ENCODE results near the gene FANCL. TPM values are rescaled to one million over a fixed set of nuclear protein-coding genes. Genes with fewer than 3 reads are reported as not detected.
"Not testable (repeated sequence)": the region's sequence is repeated elsewhere in the genome, so short reads cannot be mapped to it uniquely, and the experiment has no call there.

The FANCL gene
- total RNA-seq, 3 donors from 2014 or later: 10.9 to 48.4 (median 38.0) TPM

DNA sequence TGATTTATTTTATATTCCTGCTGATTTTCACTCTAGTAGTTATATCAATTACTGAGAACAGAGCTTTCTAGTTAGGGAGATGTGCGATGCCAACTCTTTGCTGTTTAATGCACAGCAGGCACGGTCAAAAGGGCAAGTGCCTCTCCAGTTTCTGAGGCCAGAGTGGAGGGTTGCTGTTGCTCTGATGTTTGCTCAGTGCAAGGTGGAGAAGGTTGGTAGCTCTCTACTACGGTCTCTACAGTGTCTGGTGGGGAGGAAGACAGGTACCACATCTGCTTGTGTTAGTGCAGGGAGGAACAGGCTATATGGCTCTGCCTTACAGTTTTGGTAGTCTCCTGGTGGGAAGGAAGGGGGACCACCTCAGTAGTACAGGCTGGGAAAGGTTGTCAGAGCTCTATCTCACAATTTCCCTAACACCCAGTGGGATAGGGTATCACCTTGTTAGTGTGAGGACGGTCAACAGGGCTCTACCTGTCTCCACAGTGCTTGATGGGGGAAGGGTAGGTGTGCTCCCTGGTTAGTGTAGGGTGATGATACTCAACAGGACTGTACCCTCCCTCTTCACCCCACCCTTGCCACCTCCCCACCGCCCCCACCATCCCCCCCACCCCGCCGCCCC, 85.9 kb downstream of the FANCL start:
- no peak for DNase-seq (ENCODE audit: low spot score in 2 of 2)
- no peaks in the 10 kb centered on the region for H3K4me1 ChIP-seq
- no peaks in the 10 kb centered on the region for H3K27me3 ChIP-seq
- H3K9me3 ChIP-seq: no peaks in the 10 kb centered on the region
- TF ChIP-seq, protein P1, sequence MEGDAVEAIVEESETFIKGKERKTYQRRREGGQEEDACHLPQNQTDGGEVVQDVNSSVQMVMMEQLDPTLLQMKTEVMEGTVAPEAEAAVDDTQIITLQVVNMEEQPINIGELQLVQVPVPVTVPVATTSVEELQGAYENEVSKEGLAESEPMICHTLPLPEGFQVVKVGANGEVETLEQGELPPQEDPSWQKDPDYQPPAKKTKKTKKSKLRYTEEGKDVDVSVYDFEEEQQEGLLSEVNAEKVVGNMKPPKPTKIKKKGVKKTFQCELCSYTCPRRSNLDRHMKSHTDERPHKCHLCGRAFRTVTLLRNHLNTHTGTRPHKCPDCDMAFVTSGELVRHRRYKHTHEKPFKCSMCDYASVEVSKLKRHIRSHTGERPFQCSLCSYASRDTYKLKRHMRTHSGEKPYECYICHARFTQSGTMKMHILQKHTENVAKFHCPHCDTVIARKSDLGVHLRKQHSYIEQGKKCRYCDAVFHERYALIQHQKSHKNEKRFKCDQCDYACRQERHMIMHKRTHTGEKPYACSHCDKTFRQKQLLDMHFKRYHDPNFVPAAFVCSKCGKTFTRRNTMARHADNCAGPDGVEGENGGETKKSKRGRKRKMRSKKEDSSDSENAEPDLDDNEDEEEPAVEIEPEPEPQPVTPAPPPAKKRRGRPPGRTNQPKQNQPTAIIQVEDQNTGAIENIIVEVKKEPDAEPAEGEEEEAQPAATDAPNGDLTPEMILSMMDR (IDR thresholded peaks at IDR 0.05): no peak
- TF ChIP-seq POLR2A (IDR thresholded peaks at IDR 0.05): no peak
- no peak for TF ChIP-seq POLR2AphosphoS5 (IDR thresholded peaks at IDR 0.05)
- no peak overlapping the region for H3K4me3 ChIP-seq
- no peak overlapping the region for H3K27ac ChIP-seq
- intact Hi-C loops (cut with DNase I; ENCODE audit: low total_unique reads): no loop called here
- H3K36me3 ChIP-seq: no peaks in the 10 kb centered on the region

DNA sequence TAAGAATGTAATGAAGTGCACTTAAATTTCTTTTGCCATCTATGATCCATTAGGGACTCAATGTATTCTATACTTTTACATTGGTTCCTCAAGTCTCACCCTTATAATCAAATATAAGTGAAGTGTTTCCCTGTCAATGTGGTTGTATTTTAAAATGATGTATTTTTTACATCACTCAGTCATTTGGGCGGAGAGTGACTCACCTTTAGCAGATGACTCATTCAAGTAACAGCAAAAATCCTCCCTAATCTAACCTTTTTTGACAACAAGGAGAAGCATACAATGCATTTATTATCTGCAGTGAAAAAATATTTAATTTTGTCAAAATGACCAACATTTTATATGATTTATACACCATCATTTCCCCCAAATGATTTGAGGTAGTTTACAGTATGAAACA, 94.4 kb downstream of the FANCL start:
- H3K4me1 ChIP-seq: no peaks in the 10 kb centered on the region
- H3K36me3 ChIP-seq: no peaks in the 10 kb centered on the region
- H3K4me3 ChIP-seq: no peak overlapping the region
- no peaks in the 10 kb centered on the region for H3K27me3 ChIP-seq
- H3K9me3 ChIP-seq: no peaks in the 10 kb centered on the region
- TF ChIP-seq POLR2AphosphoS5 (IDR thresholded peaks at IDR 0.05) (no peak), POLR2A (IDR thresholded peaks at IDR 0.05) (no peak)
- TF ChIP-seq, protein P1 (IDR thresholded peaks at IDR 0.05): no peak
- DNase-seq (ENCODE audit: low spot score in 2 of 2): no peak
- intact Hi-C loops (cut with DNase I; ENCODE audit: low total_unique reads): no loop called here
- H3K27ac ChIP-seq: no peak overlapping the region

DNA sequence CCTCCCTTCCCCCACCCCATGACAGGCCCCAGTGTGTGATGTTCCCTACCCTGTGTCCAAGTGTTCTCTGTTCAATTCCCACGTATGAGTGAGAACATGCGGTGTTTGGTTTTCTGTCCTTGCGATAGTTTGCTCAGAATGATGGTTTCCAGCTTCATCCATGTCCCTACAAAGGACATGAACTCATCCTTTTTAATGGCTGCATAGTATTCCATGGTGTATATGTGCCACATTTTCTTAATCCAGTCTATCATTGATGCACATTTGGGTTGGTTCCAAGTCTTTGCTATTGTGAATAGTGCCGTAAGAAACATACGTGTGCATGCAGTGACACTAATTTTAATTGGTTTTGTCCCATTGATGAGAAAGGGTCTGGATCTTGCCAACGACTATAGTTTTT, 95.4 kb downstream of the FANCL start:
- H3K27ac ChIP-seq; H3K36me3 ChIP-seq; H3K4me1 ChIP-seq; intact Hi-C loops (cut with DNase I; ENCODE audit: low total_unique reads); DNase-seq (ENCODE audit: low spot score in 2 of 2); H3K9me3 ChIP-seq; H3K27me3 ChIP-seq; H3K4me3 ChIP-seq: not testable (repeated sequence)

DNA sequence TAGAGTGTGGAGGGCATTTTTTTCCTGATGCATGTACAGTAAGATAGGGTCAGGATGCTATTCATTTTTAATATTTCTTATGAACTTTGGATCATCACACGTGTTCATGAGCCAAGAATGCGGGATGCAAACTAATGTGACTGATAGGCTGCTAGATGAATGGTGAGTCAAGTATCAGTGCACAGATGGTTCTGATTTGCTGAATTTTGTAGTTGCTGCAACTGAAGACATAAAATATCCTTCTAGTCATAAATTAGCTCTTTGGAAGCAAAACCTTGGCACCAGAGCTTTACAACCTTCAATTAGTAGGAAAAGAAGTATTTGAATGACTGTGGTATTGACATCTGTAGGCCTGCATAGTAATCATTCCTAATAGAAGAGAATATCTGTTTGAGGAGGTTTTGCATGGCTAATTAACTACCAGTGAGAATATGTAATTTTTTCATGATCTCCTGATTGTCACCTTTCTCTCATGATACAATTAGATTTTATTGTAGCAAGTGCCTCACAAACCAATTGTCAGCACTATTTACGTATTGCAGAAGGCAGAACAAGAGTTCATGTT, 100.5 kb downstream of the FANCL start:
- no peaks in the 10 kb centered on the region for H3K4me1 ChIP-seq
- TF ChIP-seq POLR2A (IDR thresholded peaks at IDR 0.05) (no peak), POLR2AphosphoS5 (IDR thresholded peaks at IDR 0.05) (no peak)
- TF ChIP-seq, protein P1 (IDR thresholded peaks at IDR 0.05): no peak
- intact Hi-C loops (cut with DNase I; ENCODE audit: low total_unique reads): no loop called here
- DNase-seq (ENCODE audit: low spot score in 2 of 2): no peak
- no peak overlapping the region for H3K4me3 ChIP-seq
- no peak overlapping the region for H3K27ac ChIP-seq
- peaks cover 5% of the 10 kb centered on the region for H3K36me3 ChIP-seq
- H3K27me3 ChIP-seq: no peaks in the 10 kb centered on the region
- H3K9me3 ChIP-seq: no peaks in the 10 kb centered on the region

DNA sequence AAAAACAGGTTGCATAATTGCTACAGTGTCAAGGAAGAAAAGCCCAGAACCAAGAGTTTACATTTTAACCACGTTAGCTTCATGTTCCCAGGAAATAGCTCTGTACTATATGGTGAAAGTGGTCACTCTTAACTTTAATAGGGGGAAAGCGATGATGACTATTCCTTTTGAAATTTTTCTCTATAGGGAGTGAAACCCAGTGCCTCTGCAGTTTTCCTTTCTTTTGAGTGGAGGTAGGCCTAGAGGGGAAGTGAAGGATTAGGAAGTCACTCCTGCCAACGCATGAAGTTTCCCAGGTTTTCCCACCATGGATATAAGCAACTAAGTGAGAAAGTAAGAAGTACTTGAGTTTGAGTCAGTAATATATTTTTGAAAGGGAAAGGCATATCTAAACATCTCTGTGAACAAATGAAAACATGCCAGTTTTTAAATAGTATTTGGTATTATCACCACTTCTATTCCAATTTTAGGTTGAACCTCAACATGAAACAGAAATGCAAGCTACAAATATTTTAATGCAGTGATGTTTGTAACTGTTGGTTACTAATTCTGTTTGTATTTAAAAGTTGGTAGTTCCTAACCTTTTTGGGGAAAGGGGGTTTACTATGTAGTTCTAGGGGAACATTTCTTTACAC, 102.6 kb downstream of the FANCL start:
- Histone ChIP-seq H3K4me3 (no peak overlapping the region), H3K27ac (no peak overlapping the region), H3K9me3 (no peaks in the 10 kb centered on the region), H3K36me3 (peaks cover 5% of the 10 kb centered on the region), H3K27me3 (no peaks in the 10 kb centered on the region), H3K4me1 (no peaks in the 10 kb centered on the region)
- TF ChIP-seq, protein P1 (IDR thresholded peaks at IDR 0.05): no peak
- TF ChIP-seq POLR2AphosphoS5 (IDR thresholded peaks at IDR 0.05): no peak
- TF ChIP-seq POLR2A (IDR thresholded peaks at IDR 0.05): no peak
- intact Hi-C loops (cut with DNase I; ENCODE audit: low total_unique reads): no loop called here
- no peak for DNase-seq (ENCODE audit: low spot score in 2 of 2)
